Measurements from ENCODE around the gene NCOA3. TPM values are rescaled to one million over a fixed set of nuclear protein-coding genes. Genes with fewer than 3 reads are reported as not detected.

NCOA3 gene
- total and polyA plus RNA-seq, 2 of the 8 experiments (the other 6 are each of a cell fraction or from before 2014, with no cell fraction given) = 7.9 to 24.7 TPM

DNA sequence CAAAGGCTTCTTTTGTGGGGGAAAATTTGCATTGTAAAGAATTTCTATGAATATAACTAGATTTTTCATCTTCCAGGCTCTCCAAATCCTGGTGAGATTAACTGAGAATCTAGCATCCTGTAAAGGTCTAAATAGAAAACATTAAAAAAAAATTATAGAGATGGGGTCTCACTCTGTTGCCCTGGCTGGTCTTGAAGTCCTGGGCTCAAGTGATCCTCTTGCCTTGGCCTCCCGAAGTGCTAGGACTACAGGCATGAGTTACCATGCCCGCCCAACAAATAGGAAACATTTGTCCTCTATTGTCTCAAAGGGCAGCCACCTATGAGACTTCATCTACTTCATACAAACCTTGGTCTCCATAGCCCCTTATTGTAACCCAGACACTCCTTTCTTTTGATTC is 25.2 kb upstream of the NCOA3 start:
- no peaks in the 10 kb centered on the region for H3K27me3 ChIP-seq (replicated peaks in 1 of 4; ENCODE audit: control insufficient read depth in 3 of 4, extremely low read depth in 1 of 4, insufficient read depth in 3 of 4, low read length in 3 of 4)
- TF ChIP-seq, protein P1, sequence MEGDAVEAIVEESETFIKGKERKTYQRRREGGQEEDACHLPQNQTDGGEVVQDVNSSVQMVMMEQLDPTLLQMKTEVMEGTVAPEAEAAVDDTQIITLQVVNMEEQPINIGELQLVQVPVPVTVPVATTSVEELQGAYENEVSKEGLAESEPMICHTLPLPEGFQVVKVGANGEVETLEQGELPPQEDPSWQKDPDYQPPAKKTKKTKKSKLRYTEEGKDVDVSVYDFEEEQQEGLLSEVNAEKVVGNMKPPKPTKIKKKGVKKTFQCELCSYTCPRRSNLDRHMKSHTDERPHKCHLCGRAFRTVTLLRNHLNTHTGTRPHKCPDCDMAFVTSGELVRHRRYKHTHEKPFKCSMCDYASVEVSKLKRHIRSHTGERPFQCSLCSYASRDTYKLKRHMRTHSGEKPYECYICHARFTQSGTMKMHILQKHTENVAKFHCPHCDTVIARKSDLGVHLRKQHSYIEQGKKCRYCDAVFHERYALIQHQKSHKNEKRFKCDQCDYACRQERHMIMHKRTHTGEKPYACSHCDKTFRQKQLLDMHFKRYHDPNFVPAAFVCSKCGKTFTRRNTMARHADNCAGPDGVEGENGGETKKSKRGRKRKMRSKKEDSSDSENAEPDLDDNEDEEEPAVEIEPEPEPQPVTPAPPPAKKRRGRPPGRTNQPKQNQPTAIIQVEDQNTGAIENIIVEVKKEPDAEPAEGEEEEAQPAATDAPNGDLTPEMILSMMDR (IDR thresholded peaks at IDR 0.05; ENCODE audit: control extremely low read depth in 1 of 3, insufficient read depth in 1 of 3, low read depth in 1 of 3, low read length in 3 of 3) = no peak
- no peak for TF ChIP-seq POLR2AphosphoS5 (IDR thresholded peaks at IDR 0.05; ENCODE audit: low read depth, low read length)
- no peak for TF ChIP-seq GABPA (IDR thresholded peaks at IDR 0.05; ENCODE audit: borderline replicate concordance, insufficient read depth, low read length)
- TF ChIP-seq, protein P2, sequence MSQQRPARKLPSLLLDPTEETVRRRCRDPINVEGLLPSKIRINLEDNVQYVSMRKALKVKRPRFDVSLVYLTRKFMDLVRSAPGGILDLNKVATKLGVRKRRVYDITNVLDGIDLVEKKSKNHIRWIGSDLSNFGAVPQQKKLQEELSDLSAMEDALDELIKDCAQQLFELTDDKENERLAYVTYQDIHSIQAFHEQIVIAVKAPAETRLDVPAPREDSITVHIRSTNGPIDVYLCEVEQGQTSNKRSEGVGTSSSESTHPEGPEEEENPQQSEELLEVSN (IDR thresholded peaks at IDR 0.05) = no peak
- TF ChIP-seq HDAC2 (IDR thresholded peaks at IDR 0.05; ENCODE audit: borderline replicate concordance in 1 of 2, low read depth in 2 of 2, low read length in 2 of 2) = no peak
- TF ChIP-seq SIX5 (IDR thresholded peaks at IDR 0.05; ENCODE audit: low read depth, low read length) = no peak
- TF ChIP-seq, protein P3, sequence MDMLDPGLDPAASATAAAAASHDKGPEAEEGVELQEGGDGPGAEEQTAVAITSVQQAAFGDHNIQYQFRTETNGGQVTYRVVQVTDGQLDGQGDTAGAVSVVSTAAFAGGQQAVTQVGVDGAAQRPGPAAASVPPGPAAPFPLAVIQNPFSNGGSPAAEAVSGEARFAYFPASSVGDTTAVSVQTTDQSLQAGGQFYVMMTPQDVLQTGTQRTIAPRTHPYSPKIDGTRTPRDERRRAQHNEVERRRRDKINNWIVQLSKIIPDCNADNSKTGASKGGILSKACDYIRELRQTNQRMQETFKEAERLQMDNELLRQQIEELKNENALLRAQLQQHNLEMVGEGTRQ (IDR thresholded peaks at IDR 0.05; ENCODE audit: low read length) = no peak
- TF ChIP-seq HDAC6 (IDR thresholded peaks at IDR 0.05; ENCODE audit: low read depth, low read length) = no peak
- no peak for TF ChIP-seq POU5F1 (IDR thresholded peaks at IDR 0.05; ENCODE audit: low read depth, low read length)
- TF ChIP-seq TEAD4 (IDR thresholded peaks at IDR 0.05; ENCODE audit: low read depth, low read length) = no peak
- POLR2A ChIA-PET (ENCODE audit: partially characterized antibody) = no interaction called here
- H4K8ac ChIP-seq (ENCODE audit: extremely low read depth, insufficient read depth, low read length) = no peak overlapping the region
- no peak overlapping the region for H3K23ac ChIP-seq (ENCODE audit: insufficient read length)
- CTCF ChIA-PET (ENCODE audit: partially characterized antibody) = no interaction called here
- FAIRE-seq = no peak
- no peaks in the 10 kb centered on the region for H3K4me1 ChIP-seq (replicated peaks in 1 of 4; ENCODE audit: control insufficient read depth in 3 of 4, insufficient read depth in 4 of 4, low read length in 3 of 4)
- H3K79me2 ChIP-seq (ENCODE audit: control insufficient read depth in 1 of 2, insufficient read depth in 2 of 2, low read length in 2 of 2) = no peaks in the 10 kb centered on the region
- H3K79me1 ChIP-seq (ENCODE audit: low read depth, low read length) = no peaks in the 10 kb centered on the region
- no peak overlapping the region for H2BK20ac ChIP-seq (ENCODE audit: low read length)
- no peak overlapping the region for H3K4ac ChIP-seq (replicated peaks; ENCODE audit: insufficient read length, low read depth, low read length)
- DNase-seq (ENCODE audit: low read depth in 1 of 2, low spot score in 2 of 2) = no peak
- H4K5ac ChIP-seq (ENCODE audit: insufficient read length, low read depth, low read length) = no peak overlapping the region
- H4K20me1 ChIP-seq (replicated peaks in 1 of 2; ENCODE audit: control insufficient read depth in 1 of 2, insufficient read depth in 2 of 2, low read length in 2 of 2) = no peaks in the 10 kb centered on the region
- no peak overlapping the region for H2AFZ ChIP-seq (ENCODE audit: low read length)
- H3K4me2 ChIP-seq (ENCODE audit: insufficient read depth in 1 of 2, low read depth in 2 of 2, low read length in 2 of 2) = no peak overlapping the region
- no peak overlapping the region for H3K14ac ChIP-seq (ENCODE audit: insufficient read length)
- no peak overlapping the region for H2BK5ac ChIP-seq (ENCODE audit: low read depth, low read length)
- H4K91ac ChIP-seq (replicated peaks; ENCODE audit: insufficient read length, low read length) = no peak overlapping the region
- no peaks in the 10 kb centered on the region for H3K23me2 ChIP-seq (ENCODE audit: low read depth, low read length)
- H3K18ac ChIP-seq (ENCODE audit: extremely low read depth, low read length) = no peak overlapping the region
- 95% methylated on average over 2 of the region's 2 CpGs; no CpG with 5 or more reads in 1 of the 2 experiments for WGBS, 2 experiments (ENCODE audit: extremely low coverage in 1 of 2, insufficient coverage in 1 of 2, insufficient read length in 1 of 2, insufficient replicate concordance in 2 of 2, low coverage in 1 of 2, low lambda C conversion rate in 2 of 2, missing lambda C conversion rate in 1 of 2)
- H3K4me3 ChIP-seq (ENCODE audit: extremely low read depth in 1 of 4, insufficient read depth in 2 of 4, low read depth in 3 of 4, low read length in 4 of 4) = no peak overlapping the region
- H2BK120ac ChIP-seq (replicated peaks; ENCODE audit: low read depth, low read length) = no peak overlapping the region
- H3K9ac ChIP-seq (replicated peaks in 1 of 4; ENCODE audit: extremely low read depth in 1 of 4, low read depth in 3 of 4, low read length in 3 of 4) = no peak overlapping the region
- H3K56ac ChIP-seq (replicated peaks; ENCODE audit: insufficient read length, low read depth, low read length) = no peak overlapping the region
- H2BK15ac ChIP-seq (ENCODE audit: low read length) = no peak overlapping the region
- no peak overlapping the region for H3K27ac ChIP-seq (ENCODE audit: low read depth, low read length)
- H3K36me3 ChIP-seq (ENCODE audit: control insufficient read depth in 2 of 4, insufficient read depth in 4 of 4, low read length in 3 of 4) = no peaks in the 10 kb centered on the region
- no peak overlapping the region for H2BK12ac ChIP-seq (ENCODE audit: low read depth, low read length)
- H3K9me3 ChIP-seq (ENCODE audit: insufficient read depth in 2 of 2, low read depth in 1 of 2, low read length in 1 of 2) = no peaks in the 10 kb centered on the region
- H2AK5ac ChIP-seq (ENCODE audit: low read depth, low read length) = no peak overlapping the region
